GM15510 (cell line): ENCODE results near the gene PIGV.

Experiments used
- POLR2A ChIP-seq: IDR thresholded peaks from 3 replicates; pipeline ENCODE4 v1.6.1; 2011; ENCODE audit warnings: borderline replicate concordance; ENCODE audit not compliant: insufficient read length; ENCODE audit errors: extremely low read depth

The PIGV gene

GRCh38 chr1:26784023-26784871 lies 3.5 kb upstream of the PIGV start:
- no peak for TF ChIP-seq POLR2A

GRCh38 chr1:26784886-26785285 lies 2.9 kb upstream of the PIGV start:
- no peak for TF ChIP-seq POLR2A

- TF ChIP-seq POLR2A = no peak
Measured at GRCh38 chr1:26785611-26786436, 1.9 kb upstream of the PIGV start.

- no peak for TF ChIP-seq POLR2A
Measured at GRCh38 chr1:26786437-26787380, 1.0 kb upstream of the PIGV start.

GRCh38 chr1:26787381-26787705 lies 407 bp upstream of the PIGV start:
- no peak for TF ChIP-seq POLR2A

- no peak for TF ChIP-seq POLR2A
Measured at GRCh38 chr1:26788515-26788785, 700 bp downstream of the PIGV start.

- TF ChIP-seq POLR2A = no peak
Measured at GRCh38 chr1:26788836-26789611, 1.3 kb downstream of the PIGV start.

GRCh38 chr1:26789612-26789865 lies 1.8 kb downstream of the PIGV start:
- TF ChIP-seq POLR2A = no peak

- no peak for TF ChIP-seq POLR2A
Measured at GRCh38 chr1:26789931-26790330, 2.2 kb downstream of the PIGV start.

- no peak for TF ChIP-seq POLR2A
Measured at GRCh38 chr1:26790551-26790953, 2.8 kb downstream of the PIGV start.

GRCh38 chr1:26791148-26791547 lies 3.4 kb downstream of the PIGV start:
- TF ChIP-seq POLR2A = no peak

GRCh38 chr1:26791626-26792025 lies 3.9 kb downstream of the PIGV start:
- TF ChIP-seq POLR2A = no peak

- TF ChIP-seq POLR2A = no peak
Measured at GRCh38 chr1:26792924-26793323, 5.2 kb downstream of the PIGV start.

GRCh38 chr1:26794391-26794790 lies 6.6 kb downstream of the PIGV start:
- no peak for TF ChIP-seq POLR2A
